Brain microvascular endothelial cell (primary cell): ENCODE results near the gene METTL21A.

Source experiments
- DNase-seq: peaks from one replicate; pipeline ENCODE4 v3.0.0-alpha.2; 2020
- H3K27ac ChIP-seq: fragments of 250-450 bp; sonication (Bioruptor Pico); 2 replicates; pipeline ENCODE4 v1.5.1; 2020; ENCODE audit warnings: mild to moderate bottlenecking, moderate library complexity
- H3K27me3 ChIP-seq: fragments of 250-450 bp; sonication (Bioruptor Pico); replicated peaks from 2 replicates; pipeline ENCODE4 v1.5.1; 2020; ENCODE audit warnings: mild to moderate bottlenecking
- H3K36me3 ChIP-seq: fragments of 250-450 bp; sonication (Bioruptor Pico); replicated peaks from 2 replicates; pipeline ENCODE4 v1.5.1; 2020; ENCODE audit warnings: mild to moderate bottlenecking
- H3K4me3 ChIP-seq: 2 replicates; pipeline ENCODE4 v1.5.1; 2011; ENCODE audit warnings: low read depth, mild to moderate bottlenecking, control low read depth, low read length, moderate library complexity
- in situ Hi-C: cut with HindIII; loops from 2 replicates; pipeline ENCODE4 v1.10.0; 2017; ENCODE audit warnings: low sequenced_read_pairs, low pct_ligation_motif_present
- TF ChIP-seq, protein P1 (sequence below): IDR thresholded peaks from 2 replicates; pipeline ENCODE4 v1.5.1; 2011; ENCODE audit warnings: low read depth, mild to moderate bottlenecking, moderate library complexity, low read length, control low read depth, inconsistent platforms; ENCODE audit errors: missing control alignments

The METTL21A gene

DNA sequence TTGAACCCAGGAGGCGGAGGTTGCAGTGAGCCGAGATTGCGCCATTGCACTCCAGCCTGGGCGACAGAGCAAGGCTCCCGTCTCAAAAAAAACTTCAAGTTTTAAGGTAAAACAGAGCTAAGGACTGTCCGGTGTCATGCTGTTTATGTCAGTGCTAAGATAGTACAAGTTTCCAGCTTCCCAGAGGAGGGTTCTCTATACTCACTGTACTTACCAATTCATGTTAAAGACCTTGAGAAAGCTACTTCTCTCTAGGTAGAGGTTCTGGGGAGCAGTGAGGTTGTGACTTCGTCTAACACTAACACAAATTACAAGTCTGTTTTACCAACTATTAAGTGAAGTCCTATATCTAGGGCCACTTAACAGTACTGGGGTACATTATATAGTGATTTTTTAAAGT, 18.8 kb downstream of the METTL21A start:
- in situ Hi-C loops, result no loop called here
- Histone ChIP-seq H3K36me3 (no peaks in the 10 kb centered on the region), H3K27ac (no peak overlapping the region), H3K27me3 (no peaks in the 10 kb centered on the region), H3K4me3 (no peak overlapping the region)
- TF ChIP-seq, protein P1, sequence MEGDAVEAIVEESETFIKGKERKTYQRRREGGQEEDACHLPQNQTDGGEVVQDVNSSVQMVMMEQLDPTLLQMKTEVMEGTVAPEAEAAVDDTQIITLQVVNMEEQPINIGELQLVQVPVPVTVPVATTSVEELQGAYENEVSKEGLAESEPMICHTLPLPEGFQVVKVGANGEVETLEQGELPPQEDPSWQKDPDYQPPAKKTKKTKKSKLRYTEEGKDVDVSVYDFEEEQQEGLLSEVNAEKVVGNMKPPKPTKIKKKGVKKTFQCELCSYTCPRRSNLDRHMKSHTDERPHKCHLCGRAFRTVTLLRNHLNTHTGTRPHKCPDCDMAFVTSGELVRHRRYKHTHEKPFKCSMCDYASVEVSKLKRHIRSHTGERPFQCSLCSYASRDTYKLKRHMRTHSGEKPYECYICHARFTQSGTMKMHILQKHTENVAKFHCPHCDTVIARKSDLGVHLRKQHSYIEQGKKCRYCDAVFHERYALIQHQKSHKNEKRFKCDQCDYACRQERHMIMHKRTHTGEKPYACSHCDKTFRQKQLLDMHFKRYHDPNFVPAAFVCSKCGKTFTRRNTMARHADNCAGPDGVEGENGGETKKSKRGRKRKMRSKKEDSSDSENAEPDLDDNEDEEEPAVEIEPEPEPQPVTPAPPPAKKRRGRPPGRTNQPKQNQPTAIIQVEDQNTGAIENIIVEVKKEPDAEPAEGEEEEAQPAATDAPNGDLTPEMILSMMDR, result no peak
- no peak for DNase-seq

DNA sequence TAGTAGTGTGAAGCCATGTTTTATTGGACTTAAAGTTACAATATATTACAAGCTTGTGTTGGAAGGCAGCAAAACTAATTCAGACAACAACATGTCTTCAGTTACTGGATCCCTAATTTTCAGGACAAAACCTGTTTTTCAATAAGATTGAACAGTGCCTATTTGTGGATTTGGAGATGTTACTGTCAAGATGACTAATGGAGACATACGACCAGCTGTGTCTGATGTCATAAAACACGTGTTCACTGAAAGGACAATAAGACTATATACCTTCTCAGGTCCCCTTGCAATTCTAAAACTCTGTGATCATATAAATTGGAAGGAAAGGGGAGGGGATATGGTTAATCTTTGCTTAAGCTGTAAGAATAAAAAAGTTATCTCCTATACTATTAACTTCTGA, 21.7 kb downstream of the METTL21A start:
- no peak for DNase-seq
- TF ChIP-seq, protein P1, result no peak
- Histone ChIP-seq H3K4me3 (no peak overlapping the region), H3K27ac (no peak overlapping the region), H3K36me3 (no peaks in the 10 kb centered on the region), H3K27me3 (no peaks in the 10 kb centered on the region)
- in situ Hi-C loops, result no loop called here

DNA sequence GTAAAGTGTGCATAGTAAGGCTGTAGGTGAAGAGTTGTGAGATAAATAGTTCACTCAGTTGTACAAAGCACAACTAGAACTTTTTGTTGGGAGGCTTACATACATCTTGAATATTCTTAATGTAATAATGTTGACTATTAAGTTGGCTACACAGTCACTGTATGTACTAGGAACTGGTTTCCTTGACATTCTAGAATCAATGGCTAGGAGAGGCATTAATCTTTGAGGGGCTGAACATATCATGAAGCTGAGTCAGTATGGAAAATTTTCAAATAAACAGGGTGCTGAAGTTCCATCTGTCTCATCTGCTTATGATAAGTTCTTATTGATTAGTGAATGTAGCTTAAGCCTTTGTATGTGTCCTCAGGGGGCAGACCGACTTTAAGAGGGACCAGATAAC, 23.4 kb downstream of the METTL21A start:
- in situ Hi-C loops, result no loop called here
- no peak overlapping the region for H3K4me3 ChIP-seq
- no peaks in the 10 kb centered on the region for H3K27me3 ChIP-seq
- no peak overlapping the region for H3K27ac ChIP-seq
- peaks cover 4% of the 10 kb centered on the region for H3K36me3 ChIP-seq
- TF ChIP-seq, protein P1, result no peak
- DNase-seq, result no peak

DNA sequence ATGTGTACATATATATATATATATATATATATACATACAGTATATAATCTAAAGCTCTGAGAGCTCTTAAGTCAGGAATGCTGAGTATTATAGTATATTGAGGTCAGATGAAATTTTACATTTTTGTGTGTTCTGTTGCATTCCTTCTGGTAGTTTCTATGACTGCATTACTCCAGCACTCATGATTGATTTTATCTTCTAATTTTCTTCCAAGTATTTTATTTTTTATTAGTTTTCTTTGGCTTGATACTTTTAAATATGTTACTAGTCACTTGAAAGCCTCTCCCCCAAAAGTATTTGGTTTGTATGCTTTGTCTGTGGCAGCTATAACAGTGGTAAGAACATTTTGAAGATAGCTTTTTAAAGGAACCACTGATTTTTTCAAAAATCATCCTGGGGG, 25.0 kb downstream of the METTL21A start:
- Histone ChIP-seq H3K4me3 (no peak overlapping the region), H3K27me3 (no peaks in the 10 kb centered on the region), H3K27ac (no peak overlapping the region), H3K36me3 (peaks cover 6% of the 10 kb centered on the region)
- TF ChIP-seq, protein P1, result no peak
- in situ Hi-C loops, result no loop called here
- no peak for DNase-seq

- H3K36me3 ChIP-seq, result peaks cover 6% of the 10 kb centered on the region
- no peaks in the 10 kb centered on the region for H3K27me3 ChIP-seq
- no peak for DNase-seq
- TF ChIP-seq, protein P1, result no peak
- no peak overlapping the region for H3K27ac ChIP-seq
- no peak overlapping the region for H3K4me3 ChIP-seq
- in situ Hi-C loops, result no loop called here
Measured at GRCh38 chr2:207599636-207600035, 25.6 kb downstream of the METTL21A start.

DNA sequence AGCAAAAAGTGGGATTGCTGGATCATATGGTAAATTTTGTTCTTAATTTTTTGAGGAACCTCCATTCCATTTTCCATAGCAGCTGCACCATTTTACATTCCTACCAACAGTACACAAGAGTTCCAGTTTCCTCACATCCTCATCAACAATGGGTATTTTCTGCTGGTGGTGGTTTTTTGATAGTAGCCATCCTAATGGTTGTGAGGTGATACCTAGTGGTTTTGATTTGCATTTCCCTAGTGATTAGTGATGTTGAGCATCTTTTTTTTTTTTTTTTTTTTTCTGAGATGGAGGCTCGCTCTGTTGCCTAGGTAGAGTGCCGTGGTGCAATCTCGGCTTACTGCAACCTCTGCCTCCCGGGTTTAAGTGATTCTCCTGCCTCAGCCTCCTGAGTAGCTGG, 30.5 kb downstream of the METTL21A start:
- no peak for DNase-seq
- no peak overlapping the region for H3K27ac ChIP-seq
- H3K36me3 ChIP-seq, result peaks cover 16% of the 10 kb centered on the region
- H3K27me3 ChIP-seq, result no peaks in the 10 kb centered on the region
- in situ Hi-C loops, result no loop called here
- TF ChIP-seq, protein P1, result no peak
- no peak overlapping the region for H3K4me3 ChIP-seq
